ENCODE data around the gene SYNCRIP.
"Not testable (repeated sequence)": the region's sequence is repeated elsewhere in the genome, so short reads cannot be mapped to it uniquely, and the experiment has no call there.

The SYNCRIP gene

DNA sequence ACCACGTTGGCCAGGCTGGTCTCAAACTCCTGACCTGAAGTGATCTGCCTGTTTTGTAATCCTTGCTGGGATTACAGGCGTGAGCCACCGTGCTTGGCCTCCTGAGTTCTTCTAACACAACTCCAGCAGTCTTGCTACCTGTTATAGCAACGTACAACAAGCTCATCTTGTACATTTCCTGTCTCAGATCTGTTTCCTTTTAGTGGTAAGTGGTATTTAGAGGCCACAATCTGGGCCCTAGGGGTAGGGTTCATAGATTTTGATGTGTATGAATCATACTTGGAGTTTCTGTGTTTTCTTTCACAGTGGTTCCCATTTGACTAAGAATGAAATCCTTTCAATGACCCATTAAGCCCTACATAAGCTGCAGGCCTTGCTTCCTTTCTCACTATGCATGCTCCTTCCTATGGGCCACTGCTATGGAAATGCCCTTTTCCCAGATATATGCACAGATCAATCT is 27.1 kb upstream of the SYNCRIP start:
- no peak for DNase-seq

- DNase-seq = no peak
These were observed 19.6 kb upstream of the SYNCRIP start for GRCh38 chr6:85662251-85662650.

DNA sequence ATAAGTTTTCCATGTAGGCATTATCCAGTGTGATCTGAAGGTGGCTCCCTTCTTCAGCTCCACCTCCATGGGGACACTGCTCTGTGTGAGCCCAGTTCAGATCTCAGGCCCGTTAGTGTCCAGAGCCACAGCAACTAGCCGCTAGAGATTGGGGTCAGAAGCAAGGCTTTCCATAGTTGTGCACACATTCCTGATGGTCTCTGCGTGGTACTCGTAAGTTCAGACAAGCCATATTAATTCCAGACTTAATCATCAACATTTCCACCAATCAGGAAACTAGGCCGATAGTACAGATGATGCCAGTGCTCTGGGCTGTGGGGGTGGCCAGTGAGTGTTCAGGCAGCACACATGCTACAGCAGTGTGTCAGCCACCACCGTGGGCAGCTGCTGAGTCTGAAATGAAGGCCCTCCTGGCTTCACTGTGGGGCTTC is 17.5 kb upstream of the SYNCRIP start:
- DNase-seq = no peak

DNA sequence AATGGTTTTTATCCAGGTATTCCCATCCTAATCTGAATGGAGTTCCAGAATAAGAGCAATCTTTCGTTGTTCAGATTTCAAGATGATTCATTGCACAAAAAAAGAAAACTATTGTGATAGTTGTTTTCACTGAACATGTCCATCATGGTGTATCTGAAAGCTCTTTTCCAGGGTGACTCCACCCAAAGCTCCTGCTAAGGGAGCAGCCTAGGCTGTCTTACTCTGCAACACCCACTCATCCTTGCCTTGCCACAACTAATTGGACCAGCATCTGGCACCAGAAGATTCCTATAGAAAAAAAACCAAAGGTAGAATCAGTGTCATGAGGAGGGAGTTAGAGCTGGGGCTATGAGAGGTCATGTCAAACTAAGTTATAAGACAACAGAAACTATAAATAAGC is 7.9 kb upstream of the SYNCRIP start:
- DNase-seq = no peak

- DNase-seq = peak; percentile 39
These were observed 1.6 kb upstream of the SYNCRIP start for GRCh38 chr6:85644279-85644762.

DNA sequence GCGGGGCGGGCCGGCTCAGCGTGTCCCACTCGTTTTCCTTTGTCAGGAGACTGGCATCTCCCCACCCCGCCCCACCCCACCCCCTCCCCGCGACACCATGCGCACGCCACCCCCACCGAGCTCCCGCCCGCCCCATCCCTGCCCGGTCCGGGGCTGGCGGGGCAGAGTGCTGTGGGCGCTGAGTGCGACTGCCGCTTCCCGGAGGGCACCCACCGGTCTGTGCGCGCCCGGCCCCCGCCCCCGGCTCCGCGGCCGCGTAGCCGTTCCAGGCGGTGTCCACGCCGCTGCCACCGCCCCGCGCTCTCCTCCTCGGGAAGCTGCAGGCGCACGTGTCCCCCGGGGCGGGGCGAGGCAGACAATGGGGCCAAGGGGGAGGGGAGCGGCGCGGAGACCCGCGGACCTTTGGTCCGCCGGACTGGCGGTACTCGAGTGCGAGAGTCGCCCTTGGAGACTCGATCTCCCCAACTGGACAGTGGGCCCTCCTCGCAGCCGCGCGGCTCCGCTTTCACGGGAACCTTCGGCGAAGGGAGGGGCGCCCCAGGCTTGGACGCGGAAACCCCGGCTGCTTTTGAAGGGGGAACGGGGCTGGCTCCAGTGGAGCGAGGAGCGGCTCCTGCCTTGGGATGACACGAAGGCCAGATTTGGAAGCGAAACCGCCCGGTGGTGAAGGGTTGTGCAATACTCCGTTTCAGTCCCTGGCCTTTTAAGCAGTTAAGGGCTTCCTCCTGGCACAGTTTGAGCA is 1.0 kb upstream of the SYNCRIP start:
- peak; percentile 85 for DNase-seq

- DNase-seq = peak; percentile 11
These were observed 551 bp downstream of the SYNCRIP start for GRCh38 chr6:85641897-85642773.

DNA sequence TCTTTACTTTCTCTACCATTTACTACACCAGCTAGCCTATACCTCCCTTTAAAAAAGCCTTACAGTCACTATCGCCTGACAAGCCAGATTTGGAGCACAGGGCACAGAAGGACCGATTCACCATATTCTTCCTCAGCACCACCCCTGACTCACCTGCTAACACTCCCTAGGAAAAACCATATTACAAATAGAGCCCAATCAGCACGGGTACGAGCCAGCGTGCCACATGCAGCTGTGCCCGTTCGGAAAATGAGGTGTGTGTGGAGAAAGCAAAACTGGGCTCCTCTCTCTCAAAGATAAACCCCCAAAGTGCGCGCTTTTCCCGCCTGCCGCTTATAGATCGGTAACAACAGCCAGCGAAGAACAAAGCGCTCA is 1.2 kb downstream of the SYNCRIP start:
- no peak for DNase-seq

DNA sequence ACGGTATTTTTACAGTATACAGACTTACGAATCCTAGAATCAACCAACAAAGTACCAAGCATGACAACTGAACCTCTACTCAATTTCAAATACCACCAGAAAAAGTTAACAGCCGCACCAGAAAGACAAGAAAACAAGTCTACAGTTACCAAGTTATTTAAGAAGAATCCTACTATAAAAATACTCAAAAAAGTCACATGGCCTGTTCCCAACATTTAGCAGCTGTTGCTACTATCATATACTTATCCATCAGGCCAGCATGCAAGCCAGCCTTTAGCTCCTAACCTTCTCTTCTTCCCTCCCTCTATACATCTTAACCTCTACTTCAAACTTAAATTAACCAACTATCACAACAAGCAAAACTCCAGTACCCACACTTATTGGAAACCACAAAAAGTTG is 1.9 kb downstream of the SYNCRIP start:
- DNase-seq = no peak

GRCh38 chr6:85637579-85637978 is 5.1 kb downstream of the SYNCRIP start:
- DNase-seq = no peak

GRCh38 chr6:85632164-85632942 is 10.3 kb downstream of the SYNCRIP start:
- no peak for DNase-seq

GRCh38 chr6:85631117-85631516 is 11.6 kb downstream of the SYNCRIP start:
- not testable (repeated sequence) for DNase-seq

DNA sequence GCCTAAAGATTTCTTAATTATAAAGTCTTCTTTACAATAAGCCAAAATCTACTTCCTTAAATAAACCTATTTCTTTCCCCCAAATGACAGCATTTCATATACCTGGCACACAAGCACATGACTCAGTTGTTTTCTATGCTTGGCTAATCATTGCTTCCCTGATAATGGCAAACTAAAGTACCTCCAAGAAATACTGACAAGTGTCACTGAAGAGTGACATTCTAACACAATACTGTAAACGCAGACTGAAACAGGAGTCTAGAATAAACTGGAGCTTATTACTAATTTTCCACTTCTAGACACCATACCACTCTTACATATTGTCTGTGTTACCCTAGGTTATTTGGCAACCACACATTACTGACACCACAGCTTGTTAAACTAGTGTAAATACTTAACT is 14.3 kb downstream of the SYNCRIP start:
- no peak for DNase-seq

DNA sequence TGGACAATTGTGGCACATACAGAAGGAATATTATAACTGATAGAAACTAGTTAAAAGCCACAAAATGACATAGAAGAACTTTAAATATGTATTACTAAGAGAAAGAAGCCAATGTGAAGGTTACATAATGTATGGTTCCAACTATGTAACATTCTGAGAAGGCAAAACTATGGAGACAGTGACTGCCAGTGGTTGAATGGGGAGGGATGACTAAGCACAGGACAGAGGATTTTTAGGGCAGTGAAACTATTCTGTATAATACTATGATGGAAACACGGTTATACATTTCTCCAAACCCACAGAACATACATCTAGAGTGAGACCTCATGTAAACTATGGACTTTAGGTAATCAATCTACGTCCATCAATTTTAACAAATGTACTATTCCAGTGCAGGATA is 22.4 kb downstream of the SYNCRIP start:
- no peak for DNase-seq

GRCh38 chr6:85614780-85615179 is 27.9 kb downstream of the SYNCRIP start:
- no peak for DNase-seq

GRCh38 chr6:85612690-85613474 is 29.8 kb downstream of the SYNCRIP start:
- no peak for DNase-seq

- no peak for DNase-seq
These were observed 32.3 kb downstream of the SYNCRIP start for GRCh38 chr6:85610182-85610895.

GRCh38 chr6:85602100-85602499 is 40.6 kb downstream of the SYNCRIP start:
- DNase-seq = no peak

DNA sequence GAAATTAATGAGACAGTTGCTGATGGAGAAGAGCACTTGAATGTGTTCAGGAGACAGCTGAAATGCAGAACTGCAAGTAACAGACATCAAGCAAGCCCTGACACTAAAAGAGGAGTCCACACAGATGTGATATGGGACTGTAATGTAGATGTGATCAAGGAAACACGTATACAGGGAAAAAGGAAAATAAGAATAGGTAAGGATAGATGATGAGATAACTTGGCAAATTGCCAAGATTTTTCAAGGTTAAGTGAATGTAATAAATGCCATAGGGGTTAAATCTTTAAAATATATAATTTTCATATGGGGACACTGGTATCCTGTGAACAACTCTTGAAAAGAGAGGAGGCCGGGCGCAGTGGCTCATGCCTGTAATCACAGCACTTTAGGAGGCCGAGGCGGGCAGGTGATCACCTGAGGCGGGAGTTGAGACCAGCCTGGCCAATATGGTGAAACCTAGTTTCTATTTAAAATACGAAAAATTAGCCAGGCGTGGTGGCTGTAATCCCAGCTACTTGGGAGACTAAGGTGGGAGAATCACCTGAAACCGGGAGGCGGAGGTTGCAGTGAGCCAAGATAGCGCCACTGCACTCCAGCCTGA is 41.9 kb downstream of the SYNCRIP start:
- DNase-seq = no peak

DNA sequence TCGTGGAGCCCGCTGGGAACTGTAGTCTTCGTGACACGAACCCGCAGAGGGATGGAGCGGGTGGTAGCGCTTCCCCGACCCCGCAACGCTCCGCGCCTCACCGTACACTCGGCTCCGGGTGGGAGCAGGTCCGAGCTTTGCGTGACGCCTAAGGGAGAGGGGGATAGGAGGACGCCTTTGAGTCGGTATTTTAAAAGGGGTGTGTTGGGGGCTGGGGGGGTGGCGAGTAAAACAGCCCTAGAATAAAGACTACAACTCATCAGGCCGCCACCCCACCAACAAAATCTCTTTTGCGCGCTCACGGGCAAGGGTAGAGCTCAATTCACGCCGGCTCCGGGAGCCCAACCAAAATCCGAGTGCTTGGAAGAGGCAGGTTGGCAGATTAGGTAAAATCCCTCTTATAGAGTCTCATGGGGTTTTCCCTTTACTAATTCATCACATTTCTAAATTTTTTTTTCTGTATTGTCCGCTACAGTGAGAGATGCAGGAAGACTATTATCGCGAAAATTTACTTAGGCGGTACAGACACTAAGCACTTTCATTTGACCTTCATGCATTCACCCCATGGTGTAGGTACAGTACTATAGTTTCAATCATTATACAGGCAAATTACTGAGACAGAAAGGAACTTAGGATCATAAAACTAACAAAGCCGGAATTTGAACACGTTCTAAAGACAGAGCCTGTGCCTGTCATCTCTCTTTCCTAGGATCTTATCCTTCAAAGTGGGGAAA is 48.3 kb downstream of the SYNCRIP start:
- peak; percentile 43 for DNase-seq
